B cell (primary cell): Measurements from ENCODE around the gene FUCA1. TPM values are rescaled to one million over a fixed set of nuclear protein-coding genes. Genes with fewer than 3 reads are reported as not detected.

Experiments used
- ATAC-seq: fragments of 200-7000 bp; cut with Tn5 transposase; one replicate; pipeline ENCODE4 v1.10.0; 2021; ENCODE audit warnings: low read depth, mild to moderate bottlenecking, moderate number of reproducible peaks, moderate library complexity
- CTCF ChIA-PET: fragments of 350-600 bp; sonication (Branson Sonifier 250); formaldehyde crosslinking; loops from one replicate; lab custom pipeline; 2021; ENCODE audit warnings: antibody characterized with exemption, inconsistent platforms; lab: Charles Lee
- POLR2A ChIA-PET: fragments of 350-600 bp; sonication (Branson Sonifier 250); formaldehyde crosslinking; loops from one replicate; lab custom pipeline; 2021; ENCODE audit warnings: antibody characterized with exemption; lab: Charles Lee
- DNase-seq: peaks from one replicate; pipeline ENCODE4 v3.0.0; 2013
- H2AFZ ChIP-seq: 2 replicates; pipeline ENCODE4 v1.6.1; 2012; ENCODE audit warnings: mild to moderate bottlenecking, low read depth, low read length; ENCODE audit not compliant: insufficient read depth, poor library complexity, severe bottlenecking
- H3K27ac ChIP-seq, 2 donors: 1 replicate in 1 of 2; 2 replicates in 1 of 2; pipeline ENCODE4 v1.5.1; 2012 to 2013; ENCODE audit warnings: low read length in 2 of 2, mild to moderate bottlenecking in 2 of 2, moderate library complexity in 1 of 2
- H3K27me3 ChIP-seq, 4 experiments: fragments of 200-600 bp in 1 of 4; sonication (generic) in 1 of 4; replicated peaks in 1 of 4; 1 replicate in 2 of 4; 2 replicates in 2 of 4; pipeline versions ENCODE4 v1.6.1 to v1.7.0; 2013 to 2016; ENCODE audit warnings: low read length in 3 of 4, mild to moderate bottlenecking in 2 of 4, mixed read lengths in 1 of 4, moderate library complexity in 1 of 4; ENCODE audit not compliant: insufficient read depth in 4 of 4, control insufficient read depth in 3 of 4; ENCODE audit errors: control extremely low read depth in 1 of 4
- H3K36me3 ChIP-seq, 2 experiments: replicated peaks in 1 of 2; 1 replicate in 1 of 2; 2 replicates in 1 of 2; pipeline versions ENCODE4 v1.6.1 to v1.7.1; 2013; ENCODE audit warnings: low read length in 1 of 2; ENCODE audit not compliant: insufficient read depth in 2 of 2, control insufficient read depth in 1 of 2; ENCODE audit errors: control extremely low read depth in 1 of 2, extremely low read depth in 1 of 2
- H3K4me1 ChIP-seq, 2 donors: fragments of 200-600 bp in 1 of 2; sonication (generic) in 1 of 2; 1 replicate in 1 of 2; 2 replicates in 1 of 2; pipeline versions ENCODE4 v1.5.1 to v1.6.1; 2013 to 2017; ENCODE audit warnings: low read length in 2 of 2; ENCODE audit not compliant: control insufficient read depth in 2 of 2, insufficient read depth in 2 of 2
- H3K4me2 ChIP-seq: replicated peaks from 2 replicates; pipeline ENCODE3; 2012; ENCODE audit warnings: mild to moderate bottlenecking, low read depth, low read length; ENCODE audit not compliant: poor library complexity, severe bottlenecking
- H3K4me3 ChIP-seq, 5 experiments: fragments of 200-600 bp in 1 of 5; sonication (generic) in 1 of 5; 1 replicate in 3 of 5; 2 replicates in 2 of 5; pipeline versions ENCODE4 v1.5.1 to v1.7.0; 2011 to 2016; ENCODE audit warnings: low read length in 4 of 5, mild to moderate bottlenecking in 4 of 5, low read depth in 2 of 5, control low read depth in 1 of 5, moderate library complexity in 1 of 5; ENCODE audit not compliant: insufficient read depth in 1 of 5; ENCODE audit errors: control extremely low read depth in 1 of 5, extremely low read depth in 1 of 5
- H3K79me2 ChIP-seq: fragments of 200-600 bp; sonication (generic); one replicate; pipeline ENCODE4 v1.6.0; 2016; ENCODE audit warnings: low read length; ENCODE audit not compliant: control insufficient read depth, insufficient read depth
- H3K9ac ChIP-seq: fragments of 200-600 bp; sonication (generic); 2 replicates; pipeline ENCODE4 v1.6.1; 2017; ENCODE audit warnings: mild to moderate bottlenecking, low read length, moderate library complexity
- H3K9me3 ChIP-seq, 3 donors: one replicate each; pipeline versions ENCODE4 v1.6.1 to v1.7.1; 2013; ENCODE audit warnings: low read length in 2 of 3; ENCODE audit not compliant: control insufficient read depth in 2 of 3, insufficient read depth in 1 of 3; ENCODE audit errors: control extremely low read depth in 1 of 3
- H4K20me1 ChIP-seq: 2 replicates; pipeline ENCODE4 v1.6.0; 2012; ENCODE audit warnings: mild to moderate bottlenecking, low read length; ENCODE audit not compliant: insufficient read depth, control insufficient read depth, poor library complexity, severe bottlenecking
- H3K27ac Mint-ChIP-seq: one replicate; pipeline ENCODE4 v1.8.0; 2021; ENCODE audit warnings: mixed read lengths
- H3K27me3 Mint-ChIP-seq: one replicate; pipeline ENCODE4 v1.8.0; 2021; ENCODE audit warnings: mixed read lengths
- H3K4me1 Mint-ChIP-seq: one replicate; pipeline ENCODE4 v1.8.0; 2021; ENCODE audit warnings: mixed read lengths
- H3K4me3 Mint-ChIP-seq: one replicate; pipeline ENCODE4 v1.8.0; 2021; ENCODE audit warnings: mixed read lengths
- H3K9me3 Mint-ChIP-seq: one replicate; pipeline ENCODE4 v1.8.0; 2022; ENCODE audit warnings: mixed read lengths; ENCODE audit not compliant: insufficient read depth
- EZH2 ChIP-seq: IDR thresholded peaks from 2 replicates; pipeline ENCODE4 v1.6.1; 2012; ENCODE audit warnings: borderline replicate concordance, low read depth, mild to moderate bottlenecking, moderate library complexity, low read length; ENCODE audit not compliant: insufficient read depth, poor library complexity, severe bottlenecking
- WGBS: methylation state at CpG from one replicate; pipeline ENCODE4 v1.1.5; 2013; ENCODE audit warnings: missing lambda C conversion rate; ENCODE audit not compliant: insufficient coverage; 5-methylcytosine and 5-hydroxymethylcytosine counted together
- intact Hi-C: fragments of 100-400 bp; cut with micrococcal nuclease; formaldehyde crosslinking; loops from one replicate; pipeline ENCODE4 v1.10.0; 2022
- polyA plus RNA-seq: library from polyadenylated mRNA; depleted of rRNA; stranded (reverse); fragments of >200 nt; gene quantifications from 2 replicates; pipeline ENCODE4 v1.2.3, GENCODE V29; 2012
- total RNA-seq, 2 donors: library from RNA; stranded (reverse); fragments of 120-200 nt in 1 of 2; gene quantifications; 1 replicate in 1 of 2; 2 replicates in 1 of 2; pipeline versions ENCODE4 v1.2.3 to v1.2.4, GENCODE V29; 2013 to 2022
- TF ChIP-seq, protein P1 (sequence below): fragments of 200-600 bp; IDR thresholded peaks from one replicate; pipeline ENCODE4 v1.8.0; 2022; ENCODE audit warnings: antibody characterized with exemption, mild to moderate bottlenecking

Gene FUCA1
- total and polyA plus RNA-seq, 2 donors (not counting 1 experiment from before 2014, with no cell fraction given), result 8.0 to 19.3 TPM

GRCh38 chr1:23798662-23799142 lies 69.4 kb downstream of the FUCA1 start:
- Histone ChIP-seq H3K36me3 (peaks cover 2 to 21% of the 10 kb centered on the region in 2 experiments), H3K27me3 (no peaks in the 10 kb centered on the region), H3K4me1 (peaks cover 15 to 20% of the 10 kb centered on the region in 2 donors), H3K9me3 (peaks cover 0 to 3% (median 0%) of the 10 kb centered on the region in 3 donors), H3K4me2 (no peak overlapping the region), H4K20me1 (no peaks in the 10 kb centered on the region), H3K79me2 (peaks cover 4% of the 10 kb centered on the region), H3K4me3 (no peak overlapping the region), H2AFZ (no peak overlapping the region), H3K9ac (no peak overlapping the region), H3K27ac (no peak overlapping the region)
- POLR2A ChIA-PET, result interaction anchor here (0.7 kb wide), 2 partner anchors 105 to 476 kb away, joined by 3 to 5 read pairs; no protein-coding TSS in a partner anchor
- TF ChIP-seq EZH2, result no peak
- TF ChIP-seq, protein P1, sequence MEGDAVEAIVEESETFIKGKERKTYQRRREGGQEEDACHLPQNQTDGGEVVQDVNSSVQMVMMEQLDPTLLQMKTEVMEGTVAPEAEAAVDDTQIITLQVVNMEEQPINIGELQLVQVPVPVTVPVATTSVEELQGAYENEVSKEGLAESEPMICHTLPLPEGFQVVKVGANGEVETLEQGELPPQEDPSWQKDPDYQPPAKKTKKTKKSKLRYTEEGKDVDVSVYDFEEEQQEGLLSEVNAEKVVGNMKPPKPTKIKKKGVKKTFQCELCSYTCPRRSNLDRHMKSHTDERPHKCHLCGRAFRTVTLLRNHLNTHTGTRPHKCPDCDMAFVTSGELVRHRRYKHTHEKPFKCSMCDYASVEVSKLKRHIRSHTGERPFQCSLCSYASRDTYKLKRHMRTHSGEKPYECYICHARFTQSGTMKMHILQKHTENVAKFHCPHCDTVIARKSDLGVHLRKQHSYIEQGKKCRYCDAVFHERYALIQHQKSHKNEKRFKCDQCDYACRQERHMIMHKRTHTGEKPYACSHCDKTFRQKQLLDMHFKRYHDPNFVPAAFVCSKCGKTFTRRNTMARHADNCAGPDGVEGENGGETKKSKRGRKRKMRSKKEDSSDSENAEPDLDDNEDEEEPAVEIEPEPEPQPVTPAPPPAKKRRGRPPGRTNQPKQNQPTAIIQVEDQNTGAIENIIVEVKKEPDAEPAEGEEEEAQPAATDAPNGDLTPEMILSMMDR, result no peak
- intact Hi-C loops, result no loop called here
- H3K27ac Mint-ChIP-seq, result peak overlapping the region; percentile 41
- 92% methylated on average over 12 of the region's 12 CpGs for WGBS
- H3K4me3 Mint-ChIP-seq, result peak overlapping the region; percentile 45
- CTCF ChIA-PET, result interaction anchor here (0.6 to 3.3 kb wide), 6 partner anchors 11 to 161 kb away, joined by 3 to 28 read pairs (median 4); no protein-coding TSS in a partner anchor
- no peaks in the 10 kb centered on the region for H3K27me3 Mint-ChIP-seq
- ATAC-seq (no peak), DNase-seq (no peak)
- H3K9me3 Mint-ChIP-seq, result no peaks in the 10 kb centered on the region
- peaks cover 18% of the 10 kb centered on the region for H3K4me1 Mint-ChIP-seq
